Measurements from ENCODE around the gene FOXP3.

GRCh38 chrX:49214996-49215526, 49.4 kb downstream of the FOXP3 start:
- TF ChIP-seq EZH2phosphoT487 (IDR thresholded peaks at IDR 0.05; ENCODE audit: low read depth, severe bottlenecking, unreplicated experiment) (no peak), CTCF (IDR thresholded peaks at IDR 0.05; ENCODE audit: poor library complexity) (no peak), EZH2 (IDR thresholded peaks at IDR 0.05; ENCODE audit: borderline replicate concordance) (no peak)

Measured in hepatocyte (in vitro differentiated cells).